ENCODE results near the gene FAM9A. TPM values are rescaled to one million over a fixed set of nuclear protein-coding genes. Genes with fewer than 3 reads are reported as not detected.

Gene FAM9A
- total RNA-seq, 1 experiment from 2014 or later = not detected

DNA sequence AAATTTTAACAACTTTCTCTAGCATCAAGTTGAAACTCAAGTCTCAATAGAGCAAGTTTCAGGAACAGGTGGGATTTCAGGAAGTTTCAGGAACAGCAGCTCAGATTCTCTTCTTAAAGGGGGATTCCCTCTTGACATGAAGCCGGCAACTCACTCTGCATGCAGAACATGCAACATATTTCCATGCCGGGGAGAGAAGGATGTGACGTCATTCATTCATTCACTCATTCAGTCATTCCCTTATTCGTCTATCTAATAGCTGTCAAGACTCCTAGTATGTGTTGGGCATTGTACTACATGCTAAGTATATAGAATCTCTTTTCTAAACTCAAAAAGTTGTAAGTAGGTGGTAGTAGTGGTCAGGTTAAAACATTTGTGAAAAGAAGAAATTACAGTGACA is 4.8 kb upstream of the FAM9A start:
- no peak overlapping the region for H2AK5ac ChIP-seq (ENCODE audit: insufficient read length, low read length)
- no peak overlapping the region for H2BK15ac ChIP-seq (ENCODE audit: low read depth, low read length)
- H3K18ac ChIP-seq (ENCODE audit: insufficient read length, low read depth, low read length) = no peak overlapping the region
- H3K79me2 ChIP-seq (ENCODE audit: insufficient read depth, low read length) = no peaks in the 10 kb centered on the region
- no CpG with 5 or more reads among the region's 4 CpGs for WGBS (ENCODE audit: extremely low coverage, insufficient read length, low lambda C conversion rate)
- Mint-ChIP-seq H3K9me3 (peaks cover 2 to 25% of the 10 kb centered on the region in 2 experiments; a peak in 3 of 5 replicates), H3K4me1 (no peaks in the 10 kb centered on the region), H3K27me3 (ENCODE audit: low read depth) (peaks cover 1% of the 10 kb centered on the region; the same call in 1 of the 2 replicates), H3K27ac (no peak overlapping the region), H3K4me3 (no peak overlapping the region), H3K36me3 (ENCODE audit: insufficient read depth in 1 of 3, low read depth in 3 of 3) (peaks cover 0 to 3% (median 0%) of the 10 kb centered on the region in 3 experiments; a peak in 2 of 7 replicates)
- no peak overlapping the region for H3K4me2 ChIP-seq (ENCODE audit: insufficient read depth, insufficient read length, low read length)
- no peaks in the 10 kb centered on the region for H3K9me3 ChIP-seq (ENCODE audit: control insufficient read depth, low read depth, low read length)
- no peak overlapping the region for H3T11ph ChIP-seq (ENCODE audit: low read length)
- no peak for DNase-seq
- no peak overlapping the region for H2AFZ ChIP-seq (ENCODE audit: low read length)
- no peak overlapping the region for H2BK20ac ChIP-seq (ENCODE audit: low read depth, low read length, poor library complexity, severe bottlenecking)
- H3K4me1 ChIP-seq (ENCODE audit: insufficient read depth, low read length) = no peaks in the 10 kb centered on the region
- no peaks in the 10 kb centered on the region for H3K27me3 ChIP-seq (ENCODE audit: insufficient read depth, low read length)
- no peaks in the 10 kb centered on the region for H4K20me1 ChIP-seq (ENCODE audit: control insufficient read depth, insufficient read depth, insufficient read length)
- no peak overlapping the region for H3K4ac ChIP-seq (ENCODE audit: low read depth, low read length)
- no peak overlapping the region for H3K14ac ChIP-seq (ENCODE audit: insufficient read depth, low read length)
- H3K56ac ChIP-seq (ENCODE audit: insufficient read length, low read depth, low read length) = no peak overlapping the region
- H3K79me1 ChIP-seq (ENCODE audit: insufficient read depth, low read depth, low read length, poor library complexity, severe bottlenecking) = no peaks in the 10 kb centered on the region
- no peak overlapping the region for H3K27ac ChIP-seq (ENCODE audit: insufficient read length, low read depth, low read length)
- H4K8ac ChIP-seq (replicated peaks; ENCODE audit: insufficient read length, low read depth, low read length) = no peak overlapping the region
- no peak overlapping the region for H4K91ac ChIP-seq (ENCODE audit: insufficient read length, low read depth, low read length)
- no peak overlapping the region for H2BK12ac ChIP-seq (ENCODE audit: insufficient read length, low read depth, low read length)
- no peaks in the 10 kb centered on the region for H3K23me2 ChIP-seq (ENCODE audit: insufficient read length, low read depth, low read length, poor library complexity, severe bottlenecking)
- H2BK5ac ChIP-seq (ENCODE audit: insufficient read length, low read length) = no peak overlapping the region
- no peak overlapping the region for H3K9ac ChIP-seq (ENCODE audit: extremely low read depth, insufficient read length, low read length)
- H3K23ac ChIP-seq (ENCODE audit: insufficient read length, low read depth, low read length) = no peak overlapping the region
- no peak overlapping the region for H4K5ac ChIP-seq (ENCODE audit: insufficient read length, low read depth, low read length)
- no peak overlapping the region for H2BK120ac ChIP-seq (ENCODE audit: low read depth, low read length, poor library complexity, severe bottlenecking)
- TF ChIP-seq CTCF (conservative IDR thresholded peaks at IDR 0.05) = no peak
